ENCODE measurements around the gene SLC37A1.

Gene SLC37A1

GRCh38 chr21:42500736-42501135, 12.9 kb upstream of the SLC37A1 start:
- Histone ChIP-seq H3K27me3 (no peaks in the 10 kb centered on the region), H3K4me1 (ENCODE audit: control insufficient read depth in 1 of 2, insufficient read depth in 1 of 2, low read depth in 1 of 2, low read length in 1 of 2) (peaks cover 14 to 18% of the 10 kb centered on the region in 2 experiments), H3K9me3 (no peaks in the 10 kb centered on the region), H3K27ac (no peak overlapping the region), H3K4me3 (ENCODE audit: low read depth in 1 of 2, low read length in 1 of 2) (no peak overlapping the region), H3K36me3 (no peaks in the 10 kb centered on the region)
- TF ChIP-seq CTCF (IDR thresholded peaks at IDR 0.05) = no peak

GRCh38 chr21:42503711-42504110, 9.9 kb upstream of the SLC37A1 start:
- H3K4me3 ChIP-seq (ENCODE audit: low read depth in 1 of 2, low read length in 1 of 2) = no peak overlapping the region
- no peaks in the 10 kb centered on the region for H3K27me3 ChIP-seq
- H3K36me3 ChIP-seq = no peaks in the 10 kb centered on the region
- peaks cover 8 to 12% of the 10 kb centered on the region in 2 experiments for H3K4me1 ChIP-seq (ENCODE audit: control insufficient read depth in 1 of 2, insufficient read depth in 1 of 2, low read depth in 1 of 2, low read length in 1 of 2)
- TF ChIP-seq CTCF (IDR thresholded peaks at IDR 0.05) = no peak
- H3K27ac ChIP-seq = no peak overlapping the region
- H3K9me3 ChIP-seq = no peaks in the 10 kb centered on the region

GRCh38 chr21:42505090-42505726, 8.4 kb upstream of the SLC37A1 start:
- Histone ChIP-seq H3K27ac (no peak overlapping the region), H3K27me3 (no peaks in the 10 kb centered on the region), H3K4me3 (ENCODE audit: low read depth in 1 of 2, low read length in 1 of 2) (no peak overlapping the region), H3K4me1 (ENCODE audit: control insufficient read depth in 1 of 2, insufficient read depth in 1 of 2, low read depth in 1 of 2, low read length in 1 of 2) (peaks cover 8 to 12% of the 10 kb centered on the region in 2 experiments), H3K9me3 (no peaks in the 10 kb centered on the region), H3K36me3 (no peaks in the 10 kb centered on the region)
- no peak for TF ChIP-seq CTCF (IDR thresholded peaks at IDR 0.05)

GRCh38 chr21:42507418-42507817, 6.2 kb upstream of the SLC37A1 start:
- Histone ChIP-seq H3K27ac (no peak overlapping the region), H3K4me1 (ENCODE audit: control insufficient read depth in 1 of 2, insufficient read depth in 1 of 2, low read depth in 1 of 2, low read length in 1 of 2) (peaks cover 8 to 12% of the 10 kb centered on the region in 2 experiments), H3K27me3 (no peaks in the 10 kb centered on the region), H3K4me3 (ENCODE audit: low read depth in 1 of 2, low read length in 1 of 2) (no peak overlapping the region), H3K9me3 (no peaks in the 10 kb centered on the region), H3K36me3 (no peaks in the 10 kb centered on the region)
- TF ChIP-seq CTCF (IDR thresholded peaks at IDR 0.05) = no peak

GRCh38 chr21:42508371-42508770, 5.3 kb upstream of the SLC37A1 start:
- Histone ChIP-seq H3K4me1 (ENCODE audit: control insufficient read depth in 1 of 2, insufficient read depth in 1 of 2, low read depth in 1 of 2, low read length in 1 of 2) (peaks cover 13 to 17% of the 10 kb centered on the region in 2 experiments), H3K27ac (no peak overlapping the region), H3K9me3 (no peaks in the 10 kb centered on the region), H3K4me3 (ENCODE audit: low read depth in 1 of 2, low read length in 1 of 2) (no peak overlapping the region), H3K27me3 (no peaks in the 10 kb centered on the region), H3K36me3 (no peaks in the 10 kb centered on the region)
- TF ChIP-seq CTCF (IDR thresholded peaks at IDR 0.05) = no peak
